H1 (cell line): ENCODE results near the gene IPO11. TPM values are rescaled to one million over a fixed set of nuclear protein-coding genes. Genes with fewer than 3 reads are reported as not detected.

Experiments
- CTCF ChIA-PET: fragments of 300-600 bp; sonication (Branson Sonifier 250); formaldehyde crosslinking; loops from one replicate; lab custom pipeline; 2021; ENCODE audit not compliant: partially characterized antibody; lab: Charles Lee
- POLR2A ChIA-PET: fragments of 300-600 bp; sonication (Branson Sonifier 250); formaldehyde crosslinking; loops from one replicate; lab custom pipeline; 2021; ENCODE audit warnings: inconsistent platforms; ENCODE audit not compliant: partially characterized antibody; lab: Charles Lee
- DNase-seq, 2 experiments: peaks; one replicate each; pipeline versions ENCODE4 v3.0.0 to v3.0.0-alpha.2; 2010 to 2022; ENCODE audit warnings: low spot score in 2 of 2, low read depth in 1 of 2, mixed read lengths in 1 of 2
- FAIRE-seq: peaks from 2 replicates; lab custom pipeline; 2011; peaks lifted over from hg19 to GRCh38; lab: Jason Lieb, UNC
- H2AFZ ChIP-seq: 2 replicates; pipeline ENCODE4 v1.8.1; 2012; ENCODE audit warnings: low read length, inconsistent platforms
- H2AK5ac ChIP-seq: 2 replicates; pipeline ENCODE4 v1.6.1; 2013; ENCODE audit warnings: low read depth, low read length
- H2BK120ac ChIP-seq: replicated peaks from 2 replicates; pipeline ENCODE3; 2013; ENCODE audit warnings: low read depth, low read length, inconsistent platforms
- H2BK12ac ChIP-seq: 2 replicates; pipeline ENCODE4 v1.6.1; 2013; ENCODE audit warnings: low read depth, low read length
- H2BK15ac ChIP-seq: 2 replicates; pipeline ENCODE4 v1.6.1; 2013; ENCODE audit warnings: low read length
- H2BK20ac ChIP-seq: 2 replicates; pipeline ENCODE4 v1.6.1; 2013; ENCODE audit warnings: low read length
- H2BK5ac ChIP-seq: 2 replicates; pipeline ENCODE4 v1.6.1; 2013; ENCODE audit warnings: low read depth, low read length
- H3K14ac ChIP-seq: 2 replicates; pipeline ENCODE4 v1.6.1; 2013; ENCODE audit warnings: inconsistent platforms; ENCODE audit not compliant: insufficient read length
- H3K18ac ChIP-seq: 2 replicates; pipeline ENCODE4 v1.6.1; 2013; ENCODE audit warnings: low read length; ENCODE audit errors: extremely low read depth
- H3K23ac ChIP-seq: 2 replicates; pipeline ENCODE4 v1.6.1; 2013; ENCODE audit warnings: inconsistent platforms; ENCODE audit not compliant: insufficient read length
- H3K23me2 ChIP-seq: 2 replicates; pipeline ENCODE4 v1.6.1; 2013; ENCODE audit warnings: low read depth, low read length
- H3K27ac ChIP-seq: 2 replicates; pipeline ENCODE4 v1.6.1; 2011; ENCODE audit warnings: low read depth, low read length, inconsistent platforms
- H3K27me3 ChIP-seq, 4 experiments: replicated peaks in 1 of 4; 1 replicate in 1 of 4; 2 replicates in 3 of 4; pipeline versions ENCODE4 v1.6.1 to v1.8.1; 2011 to 2013; ENCODE audit warnings: low read length in 3 of 4, mild to moderate bottlenecking in 3 of 4, inconsistent platforms in 2 of 4, mixed read lengths in 2 of 4, moderate library complexity in 1 of 4; ENCODE audit not compliant: control insufficient read depth in 3 of 4, insufficient read depth in 3 of 4; ENCODE audit errors: extremely low read depth in 1 of 4
- H3K36me3 ChIP-seq, 4 experiments: 2 replicates each; pipeline versions ENCODE4 v1.6.1 to v1.8.1; 2011 to 2013; ENCODE audit warnings: mild to moderate bottlenecking in 4 of 4, low read length in 3 of 4, moderate library complexity in 2 of 4, control low read depth in 1 of 4, inconsistent platforms in 1 of 4; ENCODE audit not compliant: insufficient read depth in 4 of 4, control insufficient read depth in 2 of 4
- H3K4ac ChIP-seq: replicated peaks from 2 replicates; pipeline ENCODE3; 2013; ENCODE audit warnings: low read length, low read depth, mixed read lengths, inconsistent platforms; ENCODE audit not compliant: insufficient read length
- H3K4me1 ChIP-seq, 4 experiments: replicated peaks in 1 of 4; 1 replicate in 1 of 4; 2 replicates in 3 of 4; pipeline versions ENCODE4 v1.6.1 to v1.8.1; 2011 to 2013; ENCODE audit warnings: low read length in 3 of 4, inconsistent platforms in 2 of 4, mixed read lengths in 1 of 4; ENCODE audit not compliant: insufficient read depth in 4 of 4, control insufficient read depth in 3 of 4
- H3K4me2 ChIP-seq, 2 experiments: 2 replicates each; pipeline versions ENCODE4 v1.6.1 to v1.8.1; 2011 to 2013; ENCODE audit warnings: low read depth in 2 of 2, low read length in 2 of 2, control low read depth in 1 of 2, inconsistent platforms in 1 of 2, mild to moderate bottlenecking in 1 of 2; ENCODE audit not compliant: insufficient read depth in 1 of 2
- H3K4me3 ChIP-seq, 4 experiments: fragments of 200-600, 300-600 bp in 1 of 4; sonication (generic), shearing (Covaris generic), sonication (Bioruptor Twin) in 1 of 4; 2 replicates each; pipeline versions ENCODE4 v1.5.1 to v1.8.1; 2011 to 2016; ENCODE audit warnings: low read length in 4 of 4, low read depth in 3 of 4, control low read depth in 2 of 4, inconsistent platforms in 2 of 4, mild to moderate bottlenecking in 2 of 4, mixed read lengths in 1 of 4, moderate library complexity in 1 of 4; ENCODE audit not compliant: insufficient read depth in 2 of 4; ENCODE audit errors: extremely low read depth in 1 of 4
- H3K56ac ChIP-seq: replicated peaks from 2 replicates; pipeline ENCODE3; 2013; ENCODE audit warnings: low read depth, mild to moderate bottlenecking, mixed read lengths, low read length, inconsistent platforms; ENCODE audit not compliant: insufficient read length
- H3K79me1 ChIP-seq: 2 replicates; pipeline ENCODE4 v1.6.1; 2013; ENCODE audit warnings: low read depth, low read length, control low read depth
- H3K79me2 ChIP-seq, 2 experiments: 2 replicates each; pipeline versions ENCODE4 v1.6.1 to v1.8.1; 2012 to 2013; ENCODE audit warnings: low read length in 2 of 2, mild to moderate bottlenecking in 2 of 2, inconsistent platforms in 1 of 2; ENCODE audit not compliant: insufficient read depth in 2 of 2, control insufficient read depth in 1 of 2
- H3K9ac ChIP-seq, 4 experiments: replicated peaks in 1 of 4; 1 replicate in 1 of 4; 2 replicates in 3 of 4; pipeline versions ENCODE4 v1.6.1 to v1.8.1; 2011 to 2013; ENCODE audit warnings: low read depth in 3 of 4, low read length in 3 of 4, control low read depth in 2 of 4, mild to moderate bottlenecking in 2 of 4, moderate library complexity in 2 of 4, inconsistent platforms in 1 of 4; ENCODE audit errors: extremely low read depth in 1 of 4
- H3K9me3 ChIP-seq, 2 experiments: 2 replicates each; pipeline versions ENCODE4 v1.6.1 to v1.8.1; 2012 to 2013; ENCODE audit warnings: mild to moderate bottlenecking in 2 of 2, moderate library complexity in 2 of 2, control low read depth in 1 of 2, inconsistent platforms in 1 of 2, low read depth in 1 of 2, low read length in 1 of 2, mixed read lengths in 1 of 2; ENCODE audit not compliant: insufficient read depth in 2 of 2
- H4K20me1 ChIP-seq, 2 experiments: replicated peaks in 1 of 2; 2 replicates each; pipeline versions ENCODE3 to v1.8.1; 2011 to 2013; ENCODE audit warnings: inconsistent platforms in 2 of 2, low read length in 2 of 2, mild to moderate bottlenecking in 1 of 2; ENCODE audit not compliant: insufficient read depth in 2 of 2, control insufficient read depth in 1 of 2
- H4K5ac ChIP-seq: 2 replicates; pipeline ENCODE4 v1.6.1; 2013; ENCODE audit warnings: low read length, low read depth, mixed read lengths, inconsistent platforms; ENCODE audit not compliant: insufficient read length
- H4K8ac ChIP-seq: 2 replicates; pipeline ENCODE4 v1.8.0; 2013; ENCODE audit warnings: mild to moderate bottlenecking, moderate library complexity, low read length, inconsistent platforms; ENCODE audit not compliant: insufficient read depth; ENCODE audit errors: extremely low read depth
- H4K91ac ChIP-seq: replicated peaks from 2 replicates; pipeline ENCODE3; 2013; ENCODE audit warnings: low read length, mixed read lengths, inconsistent platforms; ENCODE audit not compliant: insufficient read length
- RFX5 ChIP-seq: IDR thresholded peaks from 2 replicates; pipeline ENCODE4 v1.6.1; 2011; ENCODE audit warnings: low read depth, low read length, improper control_type of control experiment, borderline replicate concordance
- SP1 ChIP-seq: IDR thresholded peaks from 2 replicates; pipeline ENCODE4 v1.6.1; 2011; ENCODE audit warnings: low read depth, low read length
- SP2 ChIP-seq: IDR thresholded peaks from 2 replicates; pipeline ENCODE4 v1.6.1; 2012; ENCODE audit warnings: mild to moderate bottlenecking, low read length, inconsistent platforms
- WGBS, 2 experiments: shearing (Covaris generic) in 1 of 2; methylation state at CpG; one replicate each; pipeline versions ENCODE4 v1.1.6 to v1.1.7; 2013 to 2015; ENCODE audit warnings: low lambda C conversion rate in 2 of 2, mixed read lengths in 2 of 2, inconsistent platforms in 1 of 2, low coverage in 1 of 2, missing lambda C conversion rate in 1 of 2; ENCODE audit not compliant: insufficient replicate concordance in 2 of 2, insufficient coverage in 1 of 2, insufficient read length in 1 of 2; ENCODE audit errors: extremely low coverage in 1 of 2, missing lambda C conversion rate in 1 of 2; 5-methylcytosine and 5-hydroxymethylcytosine counted together
- polyA plus RNA-seq, 7 experiments: library from polyadenylated mRNA; depleted of rRNA in 3 of 7; stranded (reverse) in 5 of 7; unstranded in 2 of 7; fragments of >200 nt in 5 of 7; fragments of 200-250 nt in 2 of 7; gene quantifications; 1 replicate in 5 of 7; 2 replicates in 1 of 7; 4 replicates in 1 of 7; pipeline versions ENCODE4 v1.2.1 to v1.2.3, GENCODE V29; 2011 to 2013; ENCODE audit warnings: missing spikeins in 2 of 7, mixed read lengths in 2 of 7
- total RNA-seq: library from RNA; stranded (reverse); fragmentation: NEBNext Ultra II Directional; extraction: Animal tissue kit (Norgen Biotek cat#: 25700); gene quantifications from 2 replicates; pipeline ENCODE4 v1.2.1, GENCODE V29; 2021

Gene IPO11
- total and polyA plus RNA-seq, 2 of the 8 experiments (the other 6 are each of a cell fraction or from before 2014, with no cell fraction given): 23.6 to 64.4 TPM

DNA sequence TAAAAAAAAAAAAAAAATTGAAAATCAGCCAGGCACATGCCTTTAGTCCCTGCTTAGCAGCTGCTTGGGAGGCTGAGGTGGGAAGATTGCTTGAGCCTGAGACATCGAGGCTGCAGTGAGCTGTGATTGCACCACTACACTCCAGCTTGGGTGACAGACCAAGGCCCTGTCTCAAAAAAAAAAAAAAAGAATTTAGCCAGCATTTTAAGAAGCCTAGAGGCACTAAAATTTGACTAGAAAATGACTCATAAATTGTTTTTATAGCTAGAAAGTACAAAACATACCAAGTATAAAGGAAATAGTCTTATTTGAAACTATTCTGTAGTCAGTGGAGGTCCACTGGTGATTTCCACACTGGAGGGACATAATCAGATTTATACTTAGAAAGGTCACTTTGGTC is 183.5 kb downstream of the IPO11 start:
- no peak overlapping the region for H2AK5ac ChIP-seq
- no CpG with 5 or more reads among the region's 1 CpG for WGBS, 2 experiments
- peaks cover 0 to 3% (median 0%) of the 10 kb centered on the region in 4 experiments; a peak in 3 of 8 replicates for H3K36me3 ChIP-seq
- no peak overlapping the region for H2BK15ac ChIP-seq
- no peak overlapping the region for H3K56ac ChIP-seq
- DNase-seq (no peak), FAIRE-seq (no peak)
- no peak overlapping the region for H2BK12ac ChIP-seq
- TF ChIP-seq SP2 (no peak), RFX5 (no peak), SP1 (no peak)
- no peaks in the 10 kb centered on the region for H3K79me2 ChIP-seq
- no peak overlapping the region for H3K4ac ChIP-seq
- ChIA-PET CTCF (no interaction called here), POLR2A (interaction anchor here (1.5 kb wide), 1 partner anchor 10 kb away, joined by 3 read pairs; no protein-coding TSS in a partner anchor)
- no peak overlapping the region for H4K91ac ChIP-seq
- no peak overlapping the region for H3K18ac ChIP-seq
- H3K23ac ChIP-seq: no peak overlapping the region
- H2BK120ac ChIP-seq: no peak overlapping the region
- H3K9ac ChIP-seq: no peak overlapping the region
- H3K4me3 ChIP-seq: no peak overlapping the region
- no peak overlapping the region for H2BK5ac ChIP-seq
- no peak overlapping the region for H3K4me2 ChIP-seq
- H4K5ac ChIP-seq: no peak overlapping the region
- no peak overlapping the region for H4K8ac ChIP-seq
- H3K23me2 ChIP-seq: no peaks in the 10 kb centered on the region
- H3K14ac ChIP-seq: no peak overlapping the region
- H2BK20ac ChIP-seq: no peak overlapping the region
- H3K27me3 ChIP-seq: no peaks in the 10 kb centered on the region
- no peaks in the 10 kb centered on the region for H4K20me1 ChIP-seq
- no peaks in the 10 kb centered on the region for H3K79me1 ChIP-seq
- H3K9me3 ChIP-seq: no peaks in the 10 kb centered on the region
- H3K27ac ChIP-seq: no peak overlapping the region
- peaks cover 0 to 10% (median 0%) of the 10 kb centered on the region in 4 experiments; a peak in 2 of 7 replicates for H3K4me1 ChIP-seq
- H2AFZ ChIP-seq: no peak overlapping the region
